ENCODE data around the gene LRRC75B.

DNA sequence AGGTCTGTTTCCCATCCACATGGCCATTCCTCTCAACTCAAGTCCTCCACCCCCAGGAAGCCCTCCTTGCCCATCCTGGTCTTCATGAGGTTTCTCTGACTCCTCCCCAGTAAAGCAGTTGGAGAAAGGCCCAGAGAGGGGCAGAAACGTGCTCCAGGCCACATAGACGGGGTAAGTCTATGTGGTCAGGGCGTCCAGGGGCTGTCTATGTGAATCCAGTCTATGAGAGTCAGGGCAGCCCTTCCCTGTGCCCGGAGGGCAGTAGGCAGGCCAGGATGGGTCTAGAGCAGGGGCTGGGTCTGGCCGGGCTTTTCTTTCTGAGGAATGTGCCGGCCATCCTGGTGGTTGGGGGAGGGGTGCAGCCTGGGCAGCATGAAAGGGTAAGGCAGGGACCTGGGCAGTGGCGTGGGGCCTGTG lies 49.7 kb downstream of the LRRC75B start:
- TF ChIP-seq, protein P1, sequence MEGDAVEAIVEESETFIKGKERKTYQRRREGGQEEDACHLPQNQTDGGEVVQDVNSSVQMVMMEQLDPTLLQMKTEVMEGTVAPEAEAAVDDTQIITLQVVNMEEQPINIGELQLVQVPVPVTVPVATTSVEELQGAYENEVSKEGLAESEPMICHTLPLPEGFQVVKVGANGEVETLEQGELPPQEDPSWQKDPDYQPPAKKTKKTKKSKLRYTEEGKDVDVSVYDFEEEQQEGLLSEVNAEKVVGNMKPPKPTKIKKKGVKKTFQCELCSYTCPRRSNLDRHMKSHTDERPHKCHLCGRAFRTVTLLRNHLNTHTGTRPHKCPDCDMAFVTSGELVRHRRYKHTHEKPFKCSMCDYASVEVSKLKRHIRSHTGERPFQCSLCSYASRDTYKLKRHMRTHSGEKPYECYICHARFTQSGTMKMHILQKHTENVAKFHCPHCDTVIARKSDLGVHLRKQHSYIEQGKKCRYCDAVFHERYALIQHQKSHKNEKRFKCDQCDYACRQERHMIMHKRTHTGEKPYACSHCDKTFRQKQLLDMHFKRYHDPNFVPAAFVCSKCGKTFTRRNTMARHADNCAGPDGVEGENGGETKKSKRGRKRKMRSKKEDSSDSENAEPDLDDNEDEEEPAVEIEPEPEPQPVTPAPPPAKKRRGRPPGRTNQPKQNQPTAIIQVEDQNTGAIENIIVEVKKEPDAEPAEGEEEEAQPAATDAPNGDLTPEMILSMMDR (IDR thresholded peaks at IDR 0.05): no peak
- no peak for TF ChIP-seq TCF7L2 (IDR thresholded peaks at IDR 0.05; ENCODE audit: low read depth, low read length)
- no peak for TF ChIP-seq REST (IDR thresholded peaks at IDR 0.05; ENCODE audit: insufficient read depth in 1 of 2, low read depth in 2 of 2, low read length in 1 of 2)

Measured in Panc1 (cell line).